Anterior cingulate cortex (tissue), 58 donors: Measurements from ENCODE around the gene NECTIN1.

Source experiments
- DNase-seq, 58 donors: peaks; one replicate each; lab custom pipeline; 2025; lab: John Stamatoyannopoulos, UW

Gene NECTIN1

GRCh38 chr11:119755356-119756071 lies 26.5 kb upstream of the NECTIN1 start:
- DNase-seq = peak in 2 of 58 donors; percentile 20 to 63

- no peak for DNase-seq
These were observed 25.8 kb upstream of the NECTIN1 start for GRCh38 chr11:119754656-119755355.

GRCh38 chr11:119754199-119754598 lies 25.2 kb upstream of the NECTIN1 start:
- no peak for DNase-seq

- peak in 4 of 58 donors; percentile 26 to 31 (median 28) for DNase-seq
These were observed 23.9 kb upstream of the NECTIN1 start for GRCh38 chr11:119752946-119753345.

- DNase-seq = no peak
These were observed 23.4 kb upstream of the NECTIN1 start for GRCh38 chr11:119752345-119752871.

GRCh38 chr11:119750056-119750455 lies 21.1 kb upstream of the NECTIN1 start:
- no peak for DNase-seq

- DNase-seq = no peak
These were observed 20.1 kb upstream of the NECTIN1 start for GRCh38 chr11:119749006-119749565.

- no peak for DNase-seq
These were observed 19.1 kb upstream of the NECTIN1 start for GRCh38 chr11:119747868-119748660.

- peak in 11 of 58 donors; percentile 30 to 65 (median 48) for DNase-seq
These were observed 17.0 kb upstream of the NECTIN1 start for GRCh38 chr11:119745776-119746535.

- DNase-seq = no peak
These were observed 16.1 kb upstream of the NECTIN1 start for GRCh38 chr11:119745112-119745511.

GRCh38 chr11:119744577-119744976 lies 15.6 kb upstream of the NECTIN1 start:
- DNase-seq = no peak

GRCh38 chr11:119743006-119743405 lies 14.0 kb upstream of the NECTIN1 start:
- no peak for DNase-seq

GRCh38 chr11:119742263-119742861 lies 13.4 kb upstream of the NECTIN1 start:
- peak in 22 of 58 donors; percentile 18 to 61 (median 33) for DNase-seq

GRCh38 chr11:119741369-119742262 lies 12.6 kb upstream of the NECTIN1 start:
- peak in 38 of 58 donors; percentile 25 to 77 (median 59) for DNase-seq

GRCh38 chr11:119739975-119740374 lies 11.0 kb upstream of the NECTIN1 start:
- no peak for DNase-seq

- no peak for DNase-seq
These were observed 10.2 kb upstream of the NECTIN1 start for GRCh38 chr11:119739021-119739703.

- no peak for DNase-seq
These were observed 9.0 kb upstream of the NECTIN1 start for GRCh38 chr11:119738059-119738439.
